ENCODE data around the gene MACROD2. TPM values are rescaled to one million over a fixed set of nuclear protein-coding genes. Genes with fewer than 3 reads are reported as not detected.

The MACROD2 gene
- total RNA-seq, 2 donors from 2014 or later: 8.0 to 19.4 TPM

- Histone ChIP-seq H3K36me3 (no peaks in the 10 kb centered on the region), H3K9me3 (no peaks in the 10 kb centered on the region), H3K27ac (no peak overlapping the region), H3K4me3 (no peak overlapping the region), H3K27me3 (replicated peaks; ENCODE audit: insufficient read depth) (no peaks in the 10 kb centered on the region), H3K4me1 (replicated peaks) (no peaks in the 10 kb centered on the region)
- intact Hi-C loops (cut with DNase I): no loop called here
- no peak for DNase-seq (ENCODE audit: low spot score)
- 92% methylated on average over 3 of the region's 3 CpGs for WGBS
- TF ChIP-seq POLR2AphosphoS5 (IDR thresholded peaks at IDR 0.05) (no peak), POLR2A (IDR thresholded peaks at IDR 0.05) (no peak), CTCF (IDR thresholded peaks at IDR 0.05) (no peak)
Measured at GRCh38 chr20:14407336-14407735, 412.0 kb downstream of the MACROD2 start.

GRCh38 chr20:14410869-14411555, 415.7 kb downstream of the MACROD2 start:
- TF ChIP-seq POLR2AphosphoS5 (IDR thresholded peaks at IDR 0.05) (no peak), CTCF (IDR thresholded peaks at IDR 0.05) (no peak), POLR2A (IDR thresholded peaks at IDR 0.05) (no peak)
- intact Hi-C loops (cut with DNase I): no loop called here
- H3K4me3 ChIP-seq: no peak overlapping the region

GRCh38 chr20:14412065-14412681, 416.9 kb downstream of the MACROD2 start:
- WGBS: 91% methylated on average over 5 of the region's 5 CpGs
- no peaks in the 10 kb centered on the region for H3K4me1 ChIP-seq (replicated peaks)

More at GRCh38 chr20:14410869-14411555, 415.7 kb downstream of the MACROD2 start:
- H3K4me1 ChIP-seq (replicated peaks): no peaks in the 10 kb centered on the region
- no peak for DNase-seq (ENCODE audit: low spot score)
- no peaks in the 10 kb centered on the region for H3K9me3 ChIP-seq
- H3K27ac ChIP-seq: no peak overlapping the region
- H3K36me3 ChIP-seq: no peaks in the 10 kb centered on the region
- WGBS: 92% methylated on average over 3 of the region's 3 CpGs
- H3K27me3 ChIP-seq (replicated peaks; ENCODE audit: insufficient read depth): no peaks in the 10 kb centered on the region

GRCh38 chr20:14413835-14414234, 418.5 kb downstream of the MACROD2 start:
- Histone ChIP-seq H3K9me3 (no peaks in the 10 kb centered on the region), H3K4me1 (replicated peaks) (no peaks in the 10 kb centered on the region), H3K27ac (no peak overlapping the region), H3K4me3 (no peak overlapping the region), H3K27me3 (replicated peaks; ENCODE audit: insufficient read depth) (no peaks in the 10 kb centered on the region), H3K36me3 (no peaks in the 10 kb centered on the region)
- no peak for TF ChIP-seq POLR2AphosphoS5 (IDR thresholded peaks at IDR 0.05)
- TF ChIP-seq POLR2A (IDR thresholded peaks at IDR 0.05): no peak
- no peak for TF ChIP-seq CTCF (IDR thresholded peaks at IDR 0.05)
- no peak for DNase-seq (ENCODE audit: low spot score)
- 88% methylated on average over 3 of the region's 3 CpGs for WGBS
- intact Hi-C loops (cut with DNase I): no loop called here

More at GRCh38 chr20:14412065-14412681, 416.9 kb downstream of the MACROD2 start:
- Histone ChIP-seq H3K27me3 (replicated peaks; ENCODE audit: insufficient read depth) (no peaks in the 10 kb centered on the region), H3K9me3 (no peaks in the 10 kb centered on the region), H3K4me3 (no peak overlapping the region), H3K27ac (no peak overlapping the region), H3K36me3 (no peaks in the 10 kb centered on the region)
- DNase-seq (ENCODE audit: low spot score): no peak
- TF ChIP-seq CTCF (IDR thresholded peaks at IDR 0.05): no peak
- no peak for TF ChIP-seq POLR2A (IDR thresholded peaks at IDR 0.05)
- no peak for TF ChIP-seq POLR2AphosphoS5 (IDR thresholded peaks at IDR 0.05)
- intact Hi-C loops (cut with DNase I): no loop called here

- Histone ChIP-seq H3K4me3 (no peak overlapping the region), H3K27me3 (replicated peaks; ENCODE audit: insufficient read depth) (no peaks in the 10 kb centered on the region), H3K36me3 (no peaks in the 10 kb centered on the region), H3K4me1 (replicated peaks) (no peaks in the 10 kb centered on the region), H3K9me3 (no peaks in the 10 kb centered on the region), H3K27ac (no peak overlapping the region)
- TF ChIP-seq POLR2AphosphoS5 (IDR thresholded peaks at IDR 0.05): no peak
- no peak for TF ChIP-seq CTCF (IDR thresholded peaks at IDR 0.05)
- no peak for TF ChIP-seq POLR2A (IDR thresholded peaks at IDR 0.05)
- DNase-seq (ENCODE audit: low spot score): no peak
- intact Hi-C loops (cut with DNase I): no loop called here
- WGBS: 92% methylated on average over 2 of the region's 2 CpGs
Measured at GRCh38 chr20:14414560-14414959, 419.2 kb downstream of the MACROD2 start.
